HepG2 (cell line): Measurements from ENCODE around the gene TBC1D22A. TPM values are rescaled to one million over a fixed set of nuclear protein-coding genes. Genes with fewer than 3 reads are reported as not detected.

ENCODE experiments used
- ATAC-seq: fragments of 200-7000 bp; cut with Tn5 transposase; 3 replicates; pipeline ENCODE4 v1.9.1; 2020; ENCODE audit warnings: mild to moderate bottlenecking, moderate library complexity
- BruUV-seq: library from RNA; stranded (reverse); fragments of 400-500 nt; replicated peaks from 2 replicates; lab custom pipeline; 2021; lab: Mats Ljungman, UMichigan
- CTCF ChIA-PET: fragments of 300-600 bp; formaldehyde crosslinking; extraction: SDS; loops from one replicate; lab custom pipeline; 2021; ENCODE audit warnings: low total read pairs, inconsistent platforms, low intra/inter-chr PET ratio; lab: Yijun Ruan, JAX
- POLR2A ChIA-PET: fragments of 350-600 bp; sonication (Branson Sonifier 250); formaldehyde crosslinking; loops from one replicate; lab custom pipeline; 2020; ENCODE audit warnings: antibody characterized with exemption, inconsistent platforms; lab: Yijun Ruan, JAX
- DNase-seq: peaks from one replicate; pipeline ENCODE4 v3.0.0-alpha.2; 2015; ENCODE audit warnings: low spot score
- FAIRE-seq: peaks from 3 replicates; lab custom pipeline; 2011; peaks lifted over from hg19 to GRCh38; lab: Jason Lieb, UNC
- H2AFZ ChIP-seq: one replicate; pipeline ENCODE4 v1.6.1; 2011; ENCODE audit warnings: low read length, inconsistent platforms
- H3K27ac ChIP-seq: fragments of 300-600 bp; 3 replicates; pipeline ENCODE4 v1.8.0; 2011; ENCODE audit warnings: mixed run types, mild to moderate bottlenecking, mixed read lengths, low read length, inconsistent platforms; ENCODE audit not compliant: insufficient read depth; ENCODE audit errors: extremely low read length
- H3K27me3 ChIP-seq, 2 experiments: fragments of 200-600 bp in 1 of 2; 2 replicates in 1 of 2; 3 replicates in 1 of 2; pipeline versions ENCODE4 v1.6.0 to v1.8.0; 2011; ENCODE audit warnings: low read length in 2 of 2, mild to moderate bottlenecking in 2 of 2, moderate library complexity in 2 of 2, inconsistent platforms in 1 of 2; ENCODE audit not compliant: insufficient read depth in 2 of 2, control insufficient read depth in 1 of 2
- H3K36me3 ChIP-seq, 2 experiments: fragments of 200-600 bp in 1 of 2; replicated peaks in 1 of 2; 2 replicates in 1 of 2; 3 replicates in 1 of 2; pipeline versions ENCODE4 v1.5.1 to v1.8.0; 2011; ENCODE audit warnings: low read length in 2 of 2, inconsistent platforms in 1 of 2; ENCODE audit not compliant: insufficient read depth in 2 of 2, control insufficient read depth in 1 of 2
- H3K4me1 ChIP-seq: 2 replicates; pipeline ENCODE4 v1.5.1; 2012; ENCODE audit warnings: low read length, inconsistent platforms; ENCODE audit not compliant: insufficient read depth
- H3K4me2 ChIP-seq: 2 replicates; pipeline ENCODE4 v1.6.0; 2011; ENCODE audit warnings: low read depth, low read length, inconsistent platforms
- H3K4me3 ChIP-seq, 3 experiments: fragments of 200-600 bp in 1 of 3; sonication (generic), shearing (Covaris generic) in 1 of 3; replicated peaks in 1 of 3; 2 replicates each; pipeline ENCODE4 v1.5.1; 2011 to 2016; ENCODE audit warnings: low read length in 3 of 3, inconsistent platforms in 2 of 3, low read depth in 2 of 3, mild to moderate bottlenecking in 2 of 3, control low read depth in 1 of 3, mixed read lengths in 1 of 3; ENCODE audit not compliant: insufficient read depth in 1 of 3
- H3K79me2 ChIP-seq: one replicate; pipeline ENCODE4 v1.6.1; 2011; ENCODE audit warnings: low read length, inconsistent platforms; ENCODE audit not compliant: insufficient read depth
- H3K9ac ChIP-seq: 2 replicates; pipeline ENCODE4 v1.6.0; 2011; ENCODE audit warnings: mild to moderate bottlenecking, low read depth, low read length, inconsistent platforms; ENCODE audit not compliant: insufficient read depth
- H3K9me3 ChIP-seq: 2 replicates; pipeline ENCODE4 v1.5.1; 2012; ENCODE audit warnings: mild to moderate bottlenecking, low read length
- H4K20me1 ChIP-seq: 2 replicates; pipeline ENCODE4 v1.6.0; 2011; ENCODE audit warnings: inconsistent platforms, mild to moderate bottlenecking, low read length, moderate library complexity; ENCODE audit not compliant: insufficient read depth
- CEBPB ChIP-seq: IDR thresholded peaks from 2 replicates; pipeline ENCODE4 v1.6.1; 2011; ENCODE audit warnings: low read depth, low read length, improper control_type of control experiment, borderline replicate concordance
- RAD21 ChIP-seq: fragments of 450-650 bp; formaldehyde crosslinking; IDR thresholded peaks from 2 replicates; pipeline ENCODE4 v1.5.0; 2020; ENCODE audit warnings: mild to moderate bottlenecking
- RARA ChIP-seq: IDR thresholded peaks from 2 replicates; pipeline ENCODE4 v1.6.1; 2016; ENCODE audit warnings: missing genetic modification reagents, missing compliant biosample characterization
- STAG1 ChIP-seq: sonication (generic); formaldehyde crosslinking; IDR thresholded peaks from 2 replicates; pipeline ENCODE4 v1.4.0; 2020; ENCODE audit warnings: missing genetic modification reagents
- XRCC5 ChIP-seq: fragments of 200-400 bp; formaldehyde crosslinking; optimal IDR thresholded peaks from 2 replicates; pipeline ENCODE3; 2017; ENCODE audit warnings: mild to moderate bottlenecking, low read length
- ZNF205 ChIP-seq: IDR thresholded peaks from 2 replicates; pipeline ENCODE4 v1.6.1; 2018; ENCODE audit warnings: missing biosample characterization, missing genetic modification reagents
- ZNF878 ChIP-seq: sonication (generic); formaldehyde crosslinking; IDR thresholded peaks from 2 replicates; pipeline ENCODE4 v1.8.1; 2023; ENCODE audit warnings: mild to moderate bottlenecking, missing genetic modification reagents, moderate library complexity
- WGBS: methylation state at CpG from one replicate; pipeline ENCODE4 v1.1.6; 2017; ENCODE audit warnings: low lambda C conversion rate; 5-methylcytosine and 5-hydroxymethylcytosine counted together
- in situ Hi-C: cut with HindIII; loops from 2 replicates; pipeline ENCODE4 v1.10.0; 2017; ENCODE audit warnings: low pct_unique_long_range_greater_than_20kb; ENCODE audit not compliant: extremely low pct_ligation_motif_present
- intact Hi-C: fragments of 100-400 bp; cut with micrococcal nuclease; formaldehyde crosslinking; loops from one replicate; pipeline ENCODE4 v1.10.0; 2022; ENCODE audit not compliant: unreplicated experiment
- polyA plus RNA-seq, 8 experiments: library from polyadenylated mRNA; depleted of rRNA in 3 of 8; stranded (reverse) in 7 of 8; unstranded in 1 of 8; fragments of >200 nt; fragmentation: Illumina TruSeq in 4 of 8; extraction: Trizol in 4 of 8; gene quantifications; 2 replicates each; pipeline versions ENCODE4 v1.2.1 to v1.2.3, GENCODE V29; 2011 to 2016; ENCODE audit warnings: low read depth in 4 of 8, missing spikeins in 1 of 8, mixed read lengths in 1 of 8; ENCODE audit not compliant: insufficient read depth in 1 of 8
- total RNA-seq, 5 experiments: library from RNA; depleted of rRNA; stranded (reverse); fragments of >200 nt; fragmentation: Illumina TruSeq; extraction: Trizol; gene quantifications; 2 replicates each; pipeline ENCODE4 v1.2.3, GENCODE V29; 2016; ENCODE audit warnings: low read depth in 1 of 5
- TF ChIP-seq, protein P1 (sequence below): sonication (generic); formaldehyde crosslinking; IDR thresholded peaks from 2 replicates; pipeline ENCODE4 v1.5.0; 2020; ENCODE audit warnings: mild to moderate bottlenecking, missing genetic modification reagents, moderate library complexity

TBC1D22A gene
- total and polyA plus RNA-seq, 2 of the 13 experiments (the other 11 are each of a cell fraction or from before 2014, with no cell fraction given) = 17.3 to 18.0 TPM

DNA sequence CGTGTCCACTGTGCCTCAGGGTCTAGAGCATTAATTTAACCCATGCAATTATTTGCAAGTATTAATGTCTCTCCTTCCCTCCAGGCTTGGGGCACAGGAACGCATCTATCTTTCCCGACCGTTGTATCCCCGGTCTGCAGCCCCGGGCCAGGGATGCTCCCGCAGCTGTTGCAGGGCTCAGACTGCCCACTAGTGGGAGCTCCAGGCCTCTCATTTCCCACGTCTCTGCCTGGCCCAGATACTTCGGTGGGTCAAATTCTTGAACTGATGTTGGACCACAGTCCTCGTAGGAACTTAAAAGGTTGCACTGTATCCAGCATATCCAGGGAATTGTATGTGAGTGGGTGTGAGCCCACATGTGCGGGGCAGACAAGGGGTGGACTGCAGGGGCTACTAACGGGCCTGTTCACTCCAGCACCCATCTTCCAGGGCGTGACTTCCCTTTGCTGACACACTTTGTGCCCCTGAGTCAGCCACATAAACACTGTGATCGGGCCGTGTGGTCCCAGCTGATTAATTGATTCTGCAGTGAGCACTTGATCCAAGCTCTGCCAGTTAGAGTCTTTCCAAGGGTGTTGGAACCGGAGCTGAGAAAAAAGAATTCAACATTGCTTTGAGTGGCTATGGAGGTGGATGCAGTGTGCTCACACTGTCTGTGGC, 451.3 kb downstream of the TBC1D22A start:
- no peak overlapping the region for H3K4me2 ChIP-seq
- in situ Hi-C loops (loop anchor here (25.0 kb wide), 1 partner anchor 1274 kb away; a partner anchor contains a TSS), intact Hi-C loops (loop anchor here (10.0 kb wide), 1 partner anchor 1281 kb away; no protein-coding TSS in a partner anchor)
- no peak overlapping the region for H2AFZ ChIP-seq
- ChIA-PET CTCF (interaction anchor here (1.3 kb wide), 1 partner anchor 1279 kb away, joined by 6 read pairs; no protein-coding TSS in a partner anchor), POLR2A (no interaction called here)
- FAIRE-seq (peak; percentile 60), DNase-seq (peak; percentile 14), ATAC-seq (peak; percentile 90)
- H3K4me1 ChIP-seq = no peaks in the 10 kb centered on the region
- H3K4me3 ChIP-seq = no peak overlapping the region
- no peaks in the 10 kb centered on the region for H3K9me3 ChIP-seq
- BruUV-seq = no TSS peak
- H4K20me1 ChIP-seq = no peaks in the 10 kb centered on the region
- no peak overlapping the region for H3K27ac ChIP-seq
- WGBS = 38% methylated on average over 14 of the region's 16 CpGs
- no peak overlapping the region for H3K9ac ChIP-seq
- TF ChIP-seq ZNF205 (CRISPR knock-in tag) (no peak), RAD21 (CRISPR knock-in tag) (peak; percentile 58; the same call in 1 of the 2 replicates), XRCC5 (peak; percentile 72), ZNF878 (no peak), CEBPB (no peak), RARA (CRISPR knock-in tag) (no peak), STAG1 (CRISPR knock-in tag) (peak; percentile 78)
- TF ChIP-seq, protein P1, sequence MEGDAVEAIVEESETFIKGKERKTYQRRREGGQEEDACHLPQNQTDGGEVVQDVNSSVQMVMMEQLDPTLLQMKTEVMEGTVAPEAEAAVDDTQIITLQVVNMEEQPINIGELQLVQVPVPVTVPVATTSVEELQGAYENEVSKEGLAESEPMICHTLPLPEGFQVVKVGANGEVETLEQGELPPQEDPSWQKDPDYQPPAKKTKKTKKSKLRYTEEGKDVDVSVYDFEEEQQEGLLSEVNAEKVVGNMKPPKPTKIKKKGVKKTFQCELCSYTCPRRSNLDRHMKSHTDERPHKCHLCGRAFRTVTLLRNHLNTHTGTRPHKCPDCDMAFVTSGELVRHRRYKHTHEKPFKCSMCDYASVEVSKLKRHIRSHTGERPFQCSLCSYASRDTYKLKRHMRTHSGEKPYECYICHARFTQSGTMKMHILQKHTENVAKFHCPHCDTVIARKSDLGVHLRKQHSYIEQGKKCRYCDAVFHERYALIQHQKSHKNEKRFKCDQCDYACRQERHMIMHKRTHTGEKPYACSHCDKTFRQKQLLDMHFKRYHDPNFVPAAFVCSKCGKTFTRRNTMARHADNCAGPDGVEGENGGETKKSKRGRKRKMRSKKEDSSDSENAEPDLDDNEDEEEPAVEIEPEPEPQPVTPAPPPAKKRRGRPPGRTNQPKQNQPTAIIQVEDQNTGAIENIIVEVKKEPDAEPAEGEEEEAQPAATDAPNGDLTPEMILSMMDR (CRISPR knock-in tag) = peak; percentile 79
- no peaks in the 10 kb centered on the region for H3K79me2 ChIP-seq
- no peaks in the 10 kb centered on the region for H3K36me3 ChIP-seq
- peaks cover 0 to 7% of the 10 kb centered on the region in 2 experiments; a peak in 1 of 5 replicates for H3K27me3 ChIP-seq
